ENCODE data around the gene ZNF502.

- TF ChIP-seq CTCF (conservative IDR thresholded peaks at IDR 0.05; ENCODE audit: low read length): no peak
- TF ChIP-seq EZH2phosphoT487 (IDR thresholded peaks at IDR 0.05; ENCODE audit: borderline replicate concordance): no peak
Measured at GRCh38 chr3:44764248-44764647, 51.8 kb downstream of the ZNF502 start.

Measured in Loucy (cell line).